HG03575 (cell line): ENCODE results near the gene CECR2.

ENCODE experiments used
- ATAC-seq: cut with Tn5 transposase; IDR thresholded peaks from one replicate; pipeline ENCODE4 v1.9.1; 2021; ENCODE audit not compliant: unreplicated experiment, insufficient number of reproducible peaks, low FRiP score; ENCODE audit errors: extremely low read depth

The CECR2 gene

DNA sequence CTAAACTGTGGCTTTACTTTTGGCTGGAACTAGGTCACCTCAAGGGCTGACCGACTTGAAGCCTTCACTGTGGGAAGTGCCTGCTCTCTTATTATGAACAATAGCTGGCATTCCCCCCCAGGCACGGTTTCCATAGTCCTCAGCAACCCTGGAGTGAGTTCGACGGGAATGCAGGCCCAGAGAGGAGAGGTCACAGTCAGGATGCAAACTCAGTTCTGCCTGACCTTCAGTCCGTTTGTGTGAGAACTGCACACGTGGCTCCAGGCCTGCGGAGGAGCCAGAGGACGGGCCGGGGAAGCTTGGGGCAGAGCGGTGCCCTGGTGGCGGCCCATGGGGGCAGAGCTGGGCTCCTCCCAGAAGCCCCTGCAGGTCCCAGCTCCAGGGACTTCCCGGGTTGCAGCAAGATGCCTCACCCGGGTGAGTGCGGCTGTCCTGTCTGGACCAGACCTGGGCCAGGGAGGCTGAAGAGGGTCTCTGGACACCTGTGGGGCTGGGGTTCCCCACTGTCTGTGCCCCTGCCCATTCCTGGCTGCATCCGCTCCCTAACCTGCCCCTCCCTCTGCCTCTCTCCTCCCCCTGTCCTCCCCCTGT lies 211.3 kb downstream of the CECR2 start:
- no peak for ATAC-seq

DNA sequence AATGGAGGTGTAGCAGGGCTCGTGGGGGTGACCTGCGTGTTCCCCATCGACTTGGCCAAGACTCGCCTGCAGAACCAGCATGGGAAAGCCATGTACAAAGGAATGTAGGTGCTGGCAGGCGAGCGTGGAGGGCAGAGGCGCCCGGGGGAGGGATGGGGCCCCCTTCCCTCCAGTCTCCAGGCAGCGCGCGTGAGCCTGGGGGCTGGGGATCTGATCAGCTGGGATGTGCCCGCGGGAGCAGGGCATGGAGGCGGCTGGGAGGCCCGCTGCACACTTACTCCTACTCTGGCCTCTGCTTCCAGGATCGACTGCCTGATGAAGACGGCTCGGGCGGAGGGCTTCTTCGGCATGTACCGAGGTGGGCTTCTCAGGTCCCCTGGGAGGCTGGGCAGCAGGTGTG lies 211.8 kb downstream of the CECR2 start:
- ATAC-seq: no peak

- no peak for ATAC-seq
These were observed 212.4 kb downstream of the CECR2 start for GRCh38 chr22:17581631-17582030.

DNA sequence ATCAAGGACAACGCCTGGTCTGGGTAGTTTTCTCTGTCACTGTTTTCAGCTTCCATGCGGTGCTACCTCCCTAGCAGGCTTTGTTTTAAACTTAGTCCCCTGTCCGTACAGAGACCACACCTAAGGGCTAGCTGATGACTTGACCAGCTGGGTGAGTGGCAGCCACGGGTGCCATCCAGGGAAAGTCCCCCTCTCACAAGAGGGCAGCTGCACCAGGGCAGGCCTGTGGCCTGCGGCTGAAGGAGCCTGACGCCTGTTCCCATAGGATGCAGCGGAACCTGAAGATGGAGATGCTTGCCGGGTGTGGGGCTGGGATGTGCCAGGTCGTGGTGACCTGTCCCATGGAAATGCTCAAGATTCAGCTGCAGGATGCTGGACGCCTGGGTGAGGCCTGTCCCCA lies 213.9 kb downstream of the CECR2 start:
- no peak for ATAC-seq

GRCh38 chr22:17586831-17587440 lies 217.7 kb downstream of the CECR2 start:
- ATAC-seq: no peak

DNA sequence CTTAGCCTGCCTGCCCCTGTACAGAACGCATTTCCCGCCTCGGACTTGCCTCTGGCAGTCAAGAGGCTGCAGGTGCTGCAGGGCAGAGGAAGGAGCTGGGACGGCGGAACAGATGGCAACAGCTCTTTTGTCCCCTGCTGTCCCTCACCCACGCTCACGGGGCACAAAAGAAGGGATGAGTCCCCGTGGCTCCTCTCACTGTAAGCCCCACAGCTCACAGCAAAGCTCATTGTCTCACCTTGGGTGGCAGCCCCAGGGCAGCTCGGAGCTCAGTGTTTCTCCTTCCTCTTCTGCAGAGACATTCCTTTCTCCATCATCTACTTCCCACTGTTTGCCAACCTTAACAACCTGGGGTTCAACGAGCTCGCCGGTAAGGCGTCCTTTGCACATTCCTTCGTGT lies 218.4 kb downstream of the CECR2 start:
- ATAC-seq: no peak

DNA sequence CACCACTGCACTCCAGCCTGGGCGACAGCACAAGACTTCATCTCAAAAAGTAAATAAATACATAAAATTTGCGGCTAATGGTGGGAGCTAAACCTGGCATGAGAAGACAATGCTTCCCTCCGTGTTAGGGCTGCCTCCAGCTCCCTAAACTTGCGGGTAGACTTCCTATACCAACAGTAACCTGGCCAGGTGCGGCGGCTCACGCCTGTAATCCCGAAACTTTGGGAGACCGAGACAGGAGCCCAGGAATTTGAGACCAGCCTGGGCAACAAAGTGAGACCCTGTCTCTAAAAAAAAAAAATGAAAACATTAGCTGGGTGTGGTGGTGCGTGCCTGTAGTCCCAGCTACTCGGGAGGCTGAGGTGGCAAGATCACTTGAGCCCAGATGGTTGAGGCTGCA lies 219.3 kb downstream of the CECR2 start:
- no peak for ATAC-seq

DNA sequence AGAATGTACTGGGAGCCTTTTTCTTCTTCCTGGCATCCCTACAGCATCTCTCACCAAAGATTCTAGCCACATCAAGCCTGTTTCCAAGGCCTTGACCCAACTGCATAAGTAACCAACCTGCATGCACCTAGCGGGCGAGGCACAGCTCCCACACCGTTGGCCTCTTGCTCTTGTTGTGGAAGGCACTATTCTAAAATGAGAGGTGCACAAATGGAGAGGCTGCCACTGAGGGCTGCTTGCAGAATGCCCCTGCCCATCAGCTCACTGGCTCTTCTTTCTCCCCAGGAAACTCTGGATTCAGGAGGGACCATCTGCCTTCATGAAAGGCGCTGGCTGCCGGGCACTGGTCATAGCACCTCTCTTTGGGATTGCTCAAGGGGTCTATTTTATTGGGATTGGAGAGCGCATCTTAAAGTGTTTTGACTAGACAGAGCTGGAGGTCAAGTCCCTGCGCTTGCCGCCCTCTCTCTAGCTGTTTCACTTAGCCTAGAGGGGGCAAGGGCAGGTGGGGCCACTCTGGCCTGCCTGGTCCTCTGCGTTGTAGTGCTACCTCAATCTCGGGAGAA lies 220.6 kb downstream of the CECR2 start:
- no peak for ATAC-seq

DNA sequence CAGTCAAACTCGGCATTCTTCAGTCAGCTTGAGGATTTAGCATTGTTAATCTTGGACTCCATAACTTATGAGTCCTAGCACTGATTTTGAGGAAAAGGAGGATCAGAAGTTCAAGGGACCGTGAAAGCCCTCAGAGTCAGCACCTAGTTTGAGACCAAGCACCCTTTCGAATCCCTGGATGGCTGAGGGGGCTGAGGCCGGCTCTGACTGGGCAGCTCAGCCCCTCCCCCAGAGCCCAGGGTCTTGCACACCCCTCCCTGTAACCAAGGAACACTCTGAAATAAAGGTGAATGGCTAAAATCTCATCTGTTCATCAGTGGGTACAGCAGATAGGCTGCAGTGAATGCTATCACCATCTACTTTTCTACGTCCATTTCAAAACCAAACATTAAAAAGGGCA lies 221.3 kb downstream of the CECR2 start:
- ATAC-seq: no peak

GRCh38 chr22:17592201-17592600 lies 222.9 kb downstream of the CECR2 start:
- ATAC-seq: no peak

DNA sequence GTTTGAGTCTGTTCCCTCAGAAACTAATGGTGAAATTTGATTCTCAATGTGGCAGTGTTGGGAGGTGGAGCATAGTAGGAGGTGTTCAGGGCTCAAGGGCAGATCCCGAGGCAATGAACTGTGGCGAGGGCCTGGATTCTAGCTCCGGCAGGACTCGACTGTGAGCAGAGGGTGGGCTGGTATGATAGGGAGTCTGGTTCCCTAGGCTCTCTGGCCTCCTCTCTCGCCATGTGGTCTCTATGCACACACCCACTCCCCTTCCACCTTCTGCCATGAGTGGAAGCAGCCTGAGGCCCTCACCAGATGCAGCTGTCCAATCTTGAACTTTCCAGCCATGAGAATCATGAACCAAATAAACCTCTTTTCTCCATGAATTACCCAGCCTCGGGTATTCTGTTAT lies 227.0 kb downstream of the CECR2 start:
- ATAC-seq: no peak

DNA sequence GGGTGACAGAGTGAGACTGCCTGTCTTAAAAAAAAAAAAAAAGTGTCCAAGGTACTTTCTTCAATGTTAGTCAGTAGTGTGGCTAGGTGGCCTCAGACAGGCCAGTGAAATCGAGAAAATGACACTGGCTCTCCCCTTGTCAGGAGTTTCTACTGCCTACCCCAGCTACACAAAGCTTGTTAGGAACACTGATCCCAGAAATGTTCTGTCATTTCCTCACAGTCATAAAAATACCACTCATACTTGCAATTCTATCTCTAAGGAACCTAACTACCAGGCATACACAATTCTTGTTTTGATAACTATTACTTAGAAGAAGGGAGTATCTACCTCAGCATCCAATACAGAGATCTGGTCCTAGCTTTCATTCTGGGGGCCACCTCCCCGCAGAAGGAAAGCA lies 228.0 kb downstream of the CECR2 start:
- no peak for ATAC-seq

- ATAC-seq: no peak
These were observed 229.1 kb downstream of the CECR2 start for GRCh38 chr22:17598318-17598717.

GRCh38 chr22:17601031-17601430 lies 231.8 kb downstream of the CECR2 start:
- no peak for ATAC-seq

GRCh38 chr22:17603668-17604067 lies 234.4 kb downstream of the CECR2 start:
- ATAC-seq: no peak

GRCh38 chr22:17606496-17606895 lies 237.2 kb downstream of the CECR2 start:
- no peak for ATAC-seq
